Stimulated activated CD8-positive, alpha-beta memory T cell treated with anti-CD3 and anti-CD28 coated beads, Interleukin-15, amount 100 ng/mL, for 4 hours (primary cell): Measurements from ENCODE around the gene SLC15A3.
"Not testable (repeated sequence)": the region's sequence is repeated elsewhere in the genome, so short reads cannot be mapped to it uniquely, and the experiment has no call there.

Source experiments
- DNase-seq, 2 donors: peaks; one replicate each; pipeline ENCODE4 v3.0.0-alpha.2; 2020; ENCODE audit warnings: low read depth in 2 of 2

Gene SLC15A3

DNA sequence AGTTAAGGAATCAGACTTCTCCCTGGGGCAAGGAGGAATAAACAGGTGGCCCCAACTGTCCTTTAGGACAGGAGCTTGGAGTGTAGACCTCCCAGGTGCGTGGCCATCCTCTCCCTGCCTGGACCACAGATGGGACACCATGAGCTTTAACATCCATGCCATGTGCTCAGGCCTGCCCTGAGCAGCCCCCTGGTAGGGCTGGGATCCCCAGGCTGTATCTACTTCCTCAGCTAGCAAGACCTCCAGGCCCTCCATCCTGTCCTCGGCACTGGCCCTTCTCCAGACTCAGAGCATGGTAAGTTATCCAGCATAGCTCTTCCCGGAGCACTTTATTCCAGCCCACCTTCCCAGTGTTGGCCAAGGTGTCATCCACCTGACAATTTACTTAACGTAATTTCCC lies 25.2 kb upstream of the SLC15A3 start:
- DNase-seq, result no peak

DNA sequence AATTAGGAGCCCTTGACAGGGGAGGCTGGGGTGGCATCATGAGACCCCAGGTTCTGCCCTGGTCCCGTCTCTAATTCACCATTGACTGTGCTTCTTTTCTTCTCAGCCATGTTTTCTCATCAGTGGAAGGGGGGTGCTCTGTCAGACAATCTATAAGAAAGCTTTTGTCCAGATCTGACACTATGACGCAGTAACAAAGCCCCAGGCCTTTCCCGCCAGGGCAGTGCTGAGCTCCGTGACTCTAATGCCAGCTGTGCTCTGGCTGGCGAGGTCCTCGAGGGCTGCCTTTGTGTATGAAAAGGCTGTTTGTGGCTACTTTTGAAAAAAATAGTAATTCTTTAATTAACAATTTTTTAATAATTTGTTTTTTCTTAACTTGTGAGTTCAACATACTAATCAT lies 22.8 kb upstream of the SLC15A3 start:
- no peak for DNase-seq

DNA sequence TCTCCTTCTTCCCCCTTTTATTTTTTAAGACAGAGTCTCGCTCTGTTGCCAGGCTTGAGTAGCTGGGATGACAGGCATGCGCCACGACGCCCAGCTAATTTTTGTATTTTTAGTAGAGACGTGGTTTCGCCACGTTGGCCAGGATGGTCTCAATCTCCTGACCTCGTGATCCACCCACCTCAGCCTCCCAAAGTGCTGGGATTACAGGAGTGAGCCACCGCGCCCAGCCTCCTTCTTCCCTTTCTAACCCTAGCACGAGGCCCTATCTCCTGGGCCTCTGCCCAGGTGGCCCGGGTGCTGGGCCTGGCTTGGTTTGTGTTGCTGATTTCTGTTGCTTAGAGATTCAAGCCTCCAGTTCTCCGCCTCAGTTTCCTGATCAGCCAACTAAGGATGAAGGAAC lies 22.3 kb upstream of the SLC15A3 start:
- DNase-seq, result not testable (repeated sequence)

DNA sequence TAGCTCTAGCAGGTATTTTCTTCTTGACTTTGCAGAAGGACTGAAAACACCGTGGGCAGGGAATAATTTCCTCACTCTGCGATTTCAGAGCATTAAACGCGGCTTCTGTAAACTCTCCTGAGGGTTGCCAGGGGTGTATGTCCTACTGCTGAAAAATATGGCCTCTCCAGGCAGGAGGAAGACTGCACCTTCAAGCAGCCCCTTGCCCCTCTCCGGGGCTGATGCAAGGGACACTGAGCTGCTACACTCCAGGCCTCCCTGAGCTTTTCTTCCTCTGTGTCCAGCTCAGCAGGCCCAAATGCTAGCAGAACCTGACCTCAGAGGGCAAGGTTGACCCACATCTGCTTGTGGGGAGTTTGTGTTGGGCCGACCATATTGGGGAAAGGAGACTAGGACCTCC lies 21.7 kb upstream of the SLC15A3 start:
- no peak for DNase-seq

DNA sequence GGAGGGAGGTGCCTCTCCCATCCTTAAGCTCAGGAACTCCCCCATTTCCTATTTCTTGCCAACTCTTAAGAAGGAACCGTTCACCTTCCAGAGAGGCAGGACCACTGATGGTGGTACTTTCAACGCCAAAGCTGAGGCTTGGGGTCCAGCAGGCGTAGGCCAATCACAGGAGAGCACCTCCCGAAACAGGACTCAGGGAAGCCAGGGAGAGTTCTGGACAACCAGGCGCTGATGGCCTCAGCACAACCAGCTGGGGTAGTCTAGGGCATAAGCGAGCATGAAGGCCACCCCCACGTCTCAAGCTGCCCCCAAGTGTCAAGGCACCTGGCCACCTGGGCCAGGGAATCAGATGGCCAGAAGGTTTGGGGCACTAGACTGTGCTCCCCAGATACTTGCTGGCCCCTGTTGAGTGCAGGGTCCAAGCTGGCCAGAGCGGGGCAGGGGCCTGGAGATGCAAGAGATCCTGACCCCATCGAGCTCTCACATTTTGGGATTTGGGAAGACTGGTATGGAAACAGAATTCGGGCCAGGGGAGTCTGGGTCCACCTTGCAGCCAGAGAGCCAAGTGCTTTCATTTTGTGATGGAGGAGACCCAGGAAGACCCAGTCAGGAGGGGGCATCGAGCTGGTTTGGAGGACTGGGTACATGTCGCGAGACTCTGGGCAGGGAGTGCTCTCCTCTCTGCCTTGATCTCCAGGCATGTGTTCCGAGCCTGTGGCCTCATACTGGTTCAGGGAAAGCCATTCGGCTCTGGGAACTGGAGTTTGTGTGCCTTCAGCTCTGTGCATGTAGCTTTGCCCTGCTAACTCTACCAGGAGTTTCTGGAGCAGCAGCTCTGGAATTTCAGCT lies 20.4 kb upstream of the SLC15A3 start:
- no peak for DNase-seq

DNA sequence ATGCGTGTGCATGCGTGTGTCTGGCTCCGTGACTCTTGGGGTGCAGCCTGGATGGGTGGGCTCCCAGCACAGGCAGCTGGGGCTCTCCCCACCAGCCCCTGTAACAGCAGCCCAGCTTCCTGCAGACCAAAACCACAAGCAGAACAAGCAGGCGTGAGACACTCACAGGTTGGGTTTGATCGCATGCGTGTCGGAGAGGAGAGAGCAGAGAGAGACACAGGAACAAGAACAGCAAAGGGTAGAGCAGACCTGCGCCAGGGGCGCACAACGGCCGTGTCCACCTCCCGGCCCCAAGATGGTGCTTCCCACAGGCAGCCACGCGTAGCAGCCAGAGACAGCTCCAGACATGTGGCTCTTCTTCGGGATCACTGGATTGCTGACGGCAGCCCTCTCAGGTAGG lies 19.5 kb upstream of the SLC15A3 start, which contains the start of gene CD6:
Gene CD6 (plus strand): TSS at position 161 of the 400 bp plus-strand sequence. CDS start 186 bp downstream, at position 347.
- DNase-seq, result peak in 1 of 2 donors; percentile 48

DNA sequence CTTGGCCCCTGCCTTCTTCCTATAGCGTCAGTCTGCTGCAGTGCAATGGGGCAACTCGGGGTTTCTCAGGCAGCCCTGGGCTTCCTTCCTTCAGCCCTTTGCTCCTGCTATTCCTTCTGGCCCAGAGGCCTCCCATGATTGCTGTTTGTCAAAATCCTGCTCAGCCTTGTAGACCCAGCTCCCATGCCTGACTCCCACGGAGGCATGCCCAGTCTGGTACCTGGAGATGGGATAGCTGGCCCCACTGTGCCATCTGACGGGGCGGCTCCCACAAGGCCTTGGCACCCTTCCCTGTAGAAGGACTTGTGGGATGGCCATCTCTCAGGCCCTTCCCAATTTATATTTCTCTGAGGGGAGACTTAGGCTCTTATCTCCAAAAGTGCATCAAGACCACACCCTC lies 18.9 kb upstream of the SLC15A3 start:
- no peak for DNase-seq

DNA sequence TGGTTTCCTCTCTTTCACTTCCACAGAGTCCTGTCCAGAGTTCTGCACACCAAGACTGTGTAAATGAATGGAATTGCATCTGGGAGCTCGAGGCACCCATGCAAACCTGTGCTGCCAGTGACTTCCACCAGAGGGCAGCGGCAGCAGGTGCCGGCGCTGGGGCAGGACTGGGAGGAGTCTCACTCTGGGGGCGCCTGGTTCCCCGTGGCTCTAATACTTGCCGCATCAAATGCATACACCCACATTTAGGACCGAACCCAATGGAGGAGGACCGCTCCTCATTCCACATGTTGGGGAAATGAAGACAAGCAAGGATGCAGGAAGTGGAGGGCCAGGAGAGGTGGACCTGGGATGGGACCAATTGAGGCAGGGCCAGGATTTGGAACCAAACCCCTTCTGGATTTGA lies 18.4 kb upstream of the SLC15A3 start:
- peak; percentile 61 to 65 for DNase-seq

DNA sequence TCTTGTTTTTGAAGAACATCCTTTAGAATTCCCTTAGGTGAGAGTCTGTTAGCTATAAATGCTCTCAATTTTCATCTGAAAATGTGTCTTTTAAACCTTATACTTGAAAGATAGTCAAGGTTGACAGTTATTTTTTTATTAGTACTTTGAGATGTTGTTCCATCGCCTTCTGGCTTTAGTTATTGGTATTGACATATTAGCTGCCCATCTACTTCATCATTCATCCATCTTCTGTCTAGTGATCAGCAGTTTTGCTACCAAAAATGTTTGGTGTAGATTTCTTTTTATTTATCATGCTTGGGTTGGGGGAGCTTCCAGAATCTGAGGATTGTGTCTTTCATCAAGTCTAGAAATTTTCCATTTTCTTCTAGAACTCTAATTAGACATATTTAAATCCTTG lies 16.2 kb upstream of the SLC15A3 start:
- DNase-seq, result no peak

DNA sequence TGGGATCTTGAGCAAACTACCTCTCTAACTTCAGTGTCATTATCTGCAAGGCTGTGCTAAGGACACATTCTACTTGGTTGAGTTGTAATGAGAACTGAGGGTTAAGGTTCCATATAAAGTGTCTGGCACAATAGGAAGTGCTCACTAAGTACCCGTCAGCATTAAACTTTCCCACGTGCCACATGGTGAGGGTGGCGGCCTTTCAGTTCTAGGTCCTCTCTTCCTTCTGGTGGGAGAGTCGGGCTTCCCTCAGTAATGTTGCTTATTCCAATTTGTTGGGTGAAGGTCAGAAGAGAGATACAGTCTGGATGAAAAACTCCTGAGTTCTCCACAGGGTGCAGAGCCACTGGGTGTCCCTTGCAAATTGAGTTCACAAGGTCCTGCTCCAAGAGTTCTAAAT lies 14.9 kb upstream of the SLC15A3 start:
- DNase-seq, result no peak

DNA sequence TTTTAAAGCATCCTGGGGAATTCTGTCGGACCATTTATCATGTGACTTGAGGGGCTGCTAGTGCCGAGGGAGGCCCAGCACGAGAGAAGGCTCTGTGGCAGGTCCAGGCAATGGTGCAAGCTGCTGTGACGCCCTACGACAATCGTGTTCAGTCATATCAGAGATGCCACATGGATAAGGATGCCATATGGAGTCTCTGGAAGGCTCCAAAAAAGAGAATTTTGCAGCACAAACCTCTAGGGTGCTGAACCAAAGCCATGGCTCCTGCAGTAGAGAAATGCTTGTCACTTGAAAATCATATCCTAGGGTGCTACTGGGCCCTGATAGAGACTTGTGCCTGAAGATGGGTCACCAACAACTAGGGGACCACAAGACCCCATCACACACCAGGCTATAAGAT lies 12.8 kb upstream of the SLC15A3 start:
- no peak for DNase-seq

DNA sequence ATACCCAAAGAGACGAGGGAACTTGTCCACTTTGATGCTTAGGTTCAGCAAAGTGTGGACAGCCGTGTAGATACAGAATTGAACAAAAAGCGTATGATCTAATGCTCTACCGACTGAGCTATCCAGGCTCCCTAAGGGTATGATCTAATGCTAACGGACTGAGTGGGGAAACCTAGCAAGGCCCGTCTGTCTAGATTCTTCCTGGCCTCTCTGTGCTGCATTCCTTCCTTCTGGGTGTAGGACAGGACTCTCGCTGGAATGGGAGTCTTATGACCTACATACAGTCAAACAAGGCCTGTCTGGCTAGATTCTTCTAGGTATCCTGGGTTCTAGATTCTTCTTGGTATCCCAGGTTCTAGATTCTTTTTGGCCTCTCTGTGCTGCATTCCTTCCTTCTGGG lies 8.4 kb upstream of the SLC15A3 start:
- no peak for DNase-seq

DNA sequence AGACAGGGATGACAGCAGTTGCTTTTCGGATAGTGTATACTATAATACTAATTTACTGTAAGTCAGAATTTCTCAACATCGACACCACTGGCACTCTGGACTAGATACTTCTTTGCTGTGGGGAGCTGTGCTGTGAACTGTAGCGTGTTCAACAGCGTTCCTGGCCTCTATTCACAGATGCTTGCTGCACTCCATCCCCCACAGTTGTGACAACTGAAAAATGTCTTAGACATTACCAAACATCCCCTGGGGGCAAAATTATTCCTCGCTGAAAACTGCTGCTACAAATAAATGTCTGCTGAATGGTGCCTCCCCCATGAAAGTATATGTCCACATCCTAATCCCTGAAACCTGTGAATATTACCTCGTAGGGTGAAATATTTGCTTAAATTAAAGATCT lies 7.5 kb upstream of the SLC15A3 start:
- DNase-seq, result no peak

DNA sequence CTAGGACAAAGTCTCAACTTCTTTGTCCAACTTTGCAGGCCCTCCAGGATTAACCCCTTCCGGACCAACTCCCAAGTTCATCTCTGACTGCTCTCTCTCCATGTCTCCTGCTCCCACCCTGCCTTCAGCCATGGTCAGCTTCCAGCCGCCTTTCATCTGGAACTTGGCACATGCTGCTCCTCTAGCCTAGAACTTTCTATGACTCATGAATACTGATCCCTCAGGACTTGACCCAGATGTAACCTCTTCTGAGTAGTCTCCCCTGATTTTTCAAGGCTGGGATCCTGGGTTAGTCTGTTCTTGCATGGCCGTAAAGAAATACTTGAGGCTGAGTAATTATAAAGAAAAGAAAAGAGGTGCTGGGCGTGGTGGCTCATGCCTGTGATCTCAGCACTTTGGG lies 5.2 kb upstream of the SLC15A3 start:
- no peak for DNase-seq

DNA sequence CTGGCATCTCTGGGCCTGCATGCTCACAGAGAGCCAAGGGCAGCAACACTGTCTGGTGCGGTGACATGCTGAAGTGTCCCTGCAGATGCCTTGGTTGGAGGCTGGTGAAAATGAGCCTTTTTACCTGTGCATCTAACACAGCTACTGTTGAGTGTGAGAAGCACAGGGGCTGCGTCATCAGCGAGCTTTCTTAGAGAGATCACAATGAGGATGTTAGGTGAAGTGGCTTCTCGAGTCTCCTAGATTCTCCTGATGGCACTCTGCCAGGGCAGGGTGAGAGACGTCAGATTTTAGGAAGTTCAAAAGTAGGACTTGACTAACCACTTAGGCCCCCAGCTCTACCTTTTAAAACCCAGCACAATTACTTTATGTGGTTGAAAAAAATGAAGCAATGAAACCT lies 3.6 kb upstream of the SLC15A3 start:
- DNase-seq, result no peak

DNA sequence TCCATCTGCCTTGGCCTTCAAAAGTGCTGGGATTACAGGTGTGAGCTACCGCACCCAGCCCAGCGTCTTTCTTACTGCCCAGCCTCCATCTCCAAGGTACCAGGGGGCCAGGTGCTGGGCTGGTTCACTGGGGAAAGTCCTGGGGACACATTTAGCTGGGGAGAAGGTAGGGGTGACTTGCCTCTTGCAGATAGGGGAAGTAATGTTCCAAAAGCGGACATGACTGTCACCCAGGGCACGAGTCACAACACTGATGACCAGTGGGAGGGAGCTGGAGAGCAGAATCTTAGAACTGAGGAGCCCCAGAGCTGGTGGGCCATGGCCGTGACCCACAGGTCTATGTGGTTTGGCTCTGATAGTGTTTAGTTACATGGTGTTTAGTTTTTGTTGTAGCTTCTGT lies 2.4 kb upstream of the SLC15A3 start:
- no peak for DNase-seq

DNA sequence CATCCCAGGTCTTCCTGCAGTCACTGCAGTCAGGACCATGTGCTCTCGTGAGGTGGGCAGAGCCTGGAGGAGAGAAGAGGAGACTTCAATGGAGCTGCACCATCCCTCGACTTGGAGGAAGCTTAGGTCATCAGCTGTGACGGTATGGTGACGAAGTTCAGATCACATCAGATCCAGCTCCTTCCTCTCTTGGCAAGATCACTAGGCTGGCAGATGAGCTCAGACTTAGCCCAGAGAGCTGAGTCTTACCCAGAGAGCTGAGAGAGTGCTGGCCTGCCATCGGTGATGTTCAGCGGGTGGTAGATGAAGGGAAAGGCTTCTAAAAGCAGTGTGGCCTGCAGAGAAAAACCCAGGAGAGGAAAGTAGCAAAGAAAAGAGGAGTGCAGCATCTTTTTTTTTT lies 1.8 kb upstream of the SLC15A3 start:
- DNase-seq, result no peak

DNA sequence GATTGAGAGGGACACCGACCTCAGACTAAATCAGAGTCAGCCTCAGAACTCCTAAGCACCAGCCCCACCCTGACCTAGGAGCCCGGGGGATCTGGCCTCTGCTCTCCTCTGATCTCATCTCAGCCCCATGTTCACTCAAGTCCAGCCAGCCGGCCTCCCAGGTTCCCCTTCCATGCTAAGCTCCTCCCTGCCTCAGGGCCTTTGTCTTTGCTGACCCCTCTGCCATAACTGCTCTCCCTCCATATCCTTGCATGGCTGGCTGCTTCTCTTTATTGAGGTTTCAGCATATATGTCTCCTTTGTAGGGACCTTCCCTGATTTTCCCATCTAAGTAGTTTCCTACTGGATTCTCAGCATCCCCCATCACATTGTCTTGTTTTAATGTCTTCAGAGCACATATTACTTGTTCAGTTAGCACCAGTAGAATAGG lies 780 bp upstream of the SLC15A3 start:
- no peak for DNase-seq

DNA sequence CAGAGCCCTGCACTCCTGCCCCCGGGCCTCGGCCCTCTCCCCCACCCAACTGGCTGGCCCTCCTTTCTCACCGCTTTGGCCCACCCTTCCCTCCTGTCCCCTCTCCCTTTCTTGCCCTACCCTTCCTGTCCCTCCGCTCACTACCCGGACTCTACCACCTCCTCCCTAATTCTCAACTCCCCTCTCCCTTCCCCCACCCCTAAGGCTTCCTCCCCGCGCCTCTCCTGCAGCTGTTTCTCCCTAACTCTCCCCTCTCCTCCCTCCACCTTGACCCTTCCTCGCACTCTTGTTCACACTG lies 421 bp downstream of the SLC15A3 start:
- no peak for DNase-seq

DNA sequence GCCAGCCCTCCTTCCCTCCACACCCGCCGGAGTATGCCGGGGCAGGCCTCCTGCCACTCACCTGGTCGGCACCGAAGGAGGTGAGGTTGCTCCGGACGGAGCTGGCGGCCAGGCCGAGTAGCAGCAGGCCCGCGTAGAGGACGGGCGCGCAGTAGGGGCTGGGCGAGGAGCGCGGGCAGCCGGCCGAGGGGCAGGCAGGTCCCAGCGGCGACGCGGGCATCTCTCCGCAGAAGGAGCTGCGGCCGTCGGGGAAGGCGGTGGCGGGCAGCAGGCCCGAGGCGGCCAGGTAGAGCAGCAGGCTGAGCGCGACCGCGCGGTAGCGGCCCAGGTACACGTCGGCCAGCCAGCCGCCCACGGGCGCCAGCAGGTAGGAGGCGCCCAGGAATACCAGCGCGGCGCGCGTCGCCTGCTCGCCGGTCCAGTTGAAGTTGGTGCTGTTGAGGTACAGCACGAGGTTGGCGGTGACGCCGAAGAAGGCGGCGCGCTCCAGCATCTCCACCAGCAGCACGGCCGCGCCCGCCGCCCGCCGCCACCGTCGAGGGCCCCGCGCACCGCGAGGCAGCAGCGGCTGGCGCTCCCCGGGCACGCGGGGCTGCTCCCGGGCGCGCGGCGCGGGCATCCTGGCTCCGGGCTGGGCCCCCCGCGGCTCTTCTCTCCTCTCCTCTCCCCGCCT lies 907 bp downstream of the SLC15A3 start:
- DNase-seq, result no peak

DNA sequence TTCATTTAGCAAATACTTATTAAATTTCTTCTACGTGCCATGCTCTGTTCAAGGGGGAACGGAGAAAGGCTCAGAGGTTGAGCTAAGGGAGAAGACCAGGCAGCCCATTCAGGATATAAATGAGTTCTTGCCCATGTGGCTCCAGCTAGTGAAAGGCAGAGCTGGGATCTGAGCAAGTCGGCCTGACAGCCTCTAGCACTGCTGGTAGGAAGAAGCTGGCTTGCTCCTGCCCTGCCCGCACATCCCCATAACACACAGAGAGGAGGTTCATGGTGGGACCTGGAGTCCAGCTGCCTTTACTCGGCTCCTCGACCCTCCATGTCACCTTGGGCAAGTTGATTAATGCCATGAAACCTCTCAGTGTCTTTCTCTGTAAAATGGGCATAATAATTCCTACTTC lies 2.0 kb downstream of the SLC15A3 start:
- DNase-seq, result no peak

DNA sequence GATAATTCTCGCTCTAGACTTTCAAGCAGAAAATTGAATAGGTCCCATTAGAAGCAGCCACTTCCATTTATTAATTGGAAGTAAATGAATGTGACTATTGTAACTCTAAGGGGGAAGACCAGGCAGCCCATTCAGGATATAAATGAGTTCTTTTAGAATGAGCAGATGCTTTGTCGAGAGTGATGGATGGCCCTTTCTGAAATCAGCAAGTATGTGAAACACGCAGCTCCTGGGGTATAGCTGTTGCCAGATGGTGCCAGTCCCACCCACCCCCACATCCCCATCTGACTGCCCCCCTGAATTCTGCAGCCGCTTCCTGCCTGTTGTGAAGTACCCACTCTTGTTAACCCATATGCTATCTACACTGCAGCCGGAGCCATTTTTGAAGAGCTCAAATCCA lies 3.7 kb downstream of the SLC15A3 start:
- no peak for DNase-seq

DNA sequence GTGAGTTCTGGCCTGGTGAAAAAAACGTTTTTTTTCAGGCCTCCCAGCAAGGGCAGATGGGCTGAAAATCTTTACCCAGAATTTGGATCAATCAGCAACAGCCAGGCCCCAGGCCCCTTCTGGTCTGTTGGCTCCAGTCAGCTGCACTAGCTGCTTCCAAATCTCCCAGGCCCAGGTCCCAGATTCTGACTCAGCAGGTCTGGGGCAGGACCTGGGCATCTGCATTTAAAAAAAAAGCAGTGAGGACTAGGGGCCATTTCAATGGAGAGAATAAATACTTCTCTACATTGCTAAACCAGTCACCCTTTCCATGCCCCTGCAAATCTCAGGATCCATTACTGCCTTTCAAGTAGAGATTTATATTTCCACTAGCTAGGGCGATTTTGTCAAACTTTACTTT lies 4.3 kb downstream of the SLC15A3 start:
- DNase-seq, result no peak
